Progenitor cell of endocrine pancreas (in vitro differentiated cells): Measurements from ENCODE around the gene TNFRSF1B. TPM values are rescaled to one million over a fixed set of nuclear protein-coding genes. Genes with fewer than 3 reads are reported as not detected.

Source experiments
- DNase-seq: peaks from one replicate; pipeline ENCODE4 v3.0.0; 2021; ENCODE audit warnings: low spot score; ENCODE audit not compliant: unreplicated experiment
- H3K27ac Mint-ChIP-seq: 2 replicates; pipeline ENCODE4 v1.8.0; 2021; ENCODE audit warnings: mild to moderate bottlenecking, moderate library complexity, mixed read lengths
- H3K27me3 Mint-ChIP-seq: 2 replicates; pipeline ENCODE4 v1.8.0; 2021; ENCODE audit warnings: mixed read lengths
- H3K36me3 Mint-ChIP-seq: 2 replicates; pipeline ENCODE4 v1.8.0; 2022; ENCODE audit warnings: mixed read lengths; ENCODE audit not compliant: insufficient read depth
- H3K4me1 Mint-ChIP-seq: 2 replicates; pipeline ENCODE4 v1.8.0; 2021; ENCODE audit warnings: low read depth, mixed read lengths
- H3K4me3 Mint-ChIP-seq: 2 replicates; pipeline ENCODE4 v1.8.0; 2021; ENCODE audit warnings: low read depth, mild to moderate bottlenecking, moderate library complexity, mixed read lengths
- H3K9me3 Mint-ChIP-seq: 2 replicates; pipeline ENCODE4 v1.8.0; 2021; ENCODE audit warnings: low read depth, mixed read lengths
- total RNA-seq: library from RNA; stranded (reverse); gene quantifications from 2 replicates; pipeline ENCODE4 v1.2.1, GENCODE V29; 2021
- TF ChIP-seq, protein P1 (sequence below): fragments of 200-600 bp; sonication (generic); IDR thresholded peaks from one replicate; pipeline ENCODE4 v1.5.0; 2021; ENCODE audit warnings: antibody characterized with exemption, mild to moderate bottlenecking; ENCODE audit not compliant: unreplicated experiment

TNFRSF1B gene
- total RNA-seq, 1 donor from 2014 or later, result not detected

DNA sequence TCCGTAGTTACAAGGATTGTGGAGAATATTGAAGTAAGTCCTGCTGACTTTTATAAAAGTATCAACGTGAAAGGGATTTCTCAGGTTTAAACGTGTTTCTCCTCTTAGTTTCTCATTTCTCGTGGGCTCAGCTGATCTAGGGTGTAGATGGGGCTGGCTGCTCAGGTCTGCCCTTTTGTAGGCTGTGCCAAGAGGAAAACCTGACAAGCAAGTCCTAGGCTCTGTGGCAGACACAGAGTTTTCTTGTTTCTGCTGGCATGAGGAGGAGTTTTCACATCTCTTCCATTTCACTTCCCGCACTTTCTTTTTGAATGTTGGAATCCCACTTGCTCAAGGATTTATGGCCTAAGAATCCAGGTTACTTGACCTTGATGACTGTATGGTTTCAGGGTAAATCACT is 77.8 kb downstream of the TNFRSF1B start:
- Mint-ChIP-seq H3K4me1 (peaks cover 10% of the 10 kb centered on the region), H3K27ac (no peak overlapping the region), H3K27me3 (no peaks in the 10 kb centered on the region), H3K9me3 (no peaks in the 10 kb centered on the region), H3K4me3 (no peak overlapping the region), H3K36me3 (peaks cover 17% of the 10 kb centered on the region)
- TF ChIP-seq, protein P1, sequence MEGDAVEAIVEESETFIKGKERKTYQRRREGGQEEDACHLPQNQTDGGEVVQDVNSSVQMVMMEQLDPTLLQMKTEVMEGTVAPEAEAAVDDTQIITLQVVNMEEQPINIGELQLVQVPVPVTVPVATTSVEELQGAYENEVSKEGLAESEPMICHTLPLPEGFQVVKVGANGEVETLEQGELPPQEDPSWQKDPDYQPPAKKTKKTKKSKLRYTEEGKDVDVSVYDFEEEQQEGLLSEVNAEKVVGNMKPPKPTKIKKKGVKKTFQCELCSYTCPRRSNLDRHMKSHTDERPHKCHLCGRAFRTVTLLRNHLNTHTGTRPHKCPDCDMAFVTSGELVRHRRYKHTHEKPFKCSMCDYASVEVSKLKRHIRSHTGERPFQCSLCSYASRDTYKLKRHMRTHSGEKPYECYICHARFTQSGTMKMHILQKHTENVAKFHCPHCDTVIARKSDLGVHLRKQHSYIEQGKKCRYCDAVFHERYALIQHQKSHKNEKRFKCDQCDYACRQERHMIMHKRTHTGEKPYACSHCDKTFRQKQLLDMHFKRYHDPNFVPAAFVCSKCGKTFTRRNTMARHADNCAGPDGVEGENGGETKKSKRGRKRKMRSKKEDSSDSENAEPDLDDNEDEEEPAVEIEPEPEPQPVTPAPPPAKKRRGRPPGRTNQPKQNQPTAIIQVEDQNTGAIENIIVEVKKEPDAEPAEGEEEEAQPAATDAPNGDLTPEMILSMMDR, result no peak
- no peak for DNase-seq

DNA sequence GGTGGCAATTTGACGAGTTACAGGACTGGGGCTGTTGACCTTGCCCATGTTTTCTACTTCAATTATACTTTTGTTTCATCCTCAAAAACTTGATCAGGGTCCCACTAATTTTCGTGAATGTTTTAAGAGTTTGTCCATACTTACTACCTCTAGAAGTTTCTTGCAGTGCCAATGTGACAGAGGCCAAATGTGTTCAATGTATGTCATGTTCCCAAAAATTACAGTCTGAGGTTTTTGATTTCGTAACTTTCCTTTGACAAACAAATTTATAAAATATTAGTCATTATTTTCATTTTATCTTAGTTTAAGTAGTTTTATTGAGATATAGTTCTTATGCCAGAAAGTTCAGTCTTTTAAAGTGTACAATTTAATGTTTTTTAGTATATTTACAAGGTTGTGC is 78.3 kb downstream of the TNFRSF1B start:
- Mint-ChIP-seq H3K4me3 (no peak overlapping the region), H3K27ac (no peak overlapping the region), H3K27me3 (no peaks in the 10 kb centered on the region), H3K4me1 (peaks cover 10% of the 10 kb centered on the region), H3K36me3 (peaks cover 16% of the 10 kb centered on the region), H3K9me3 (no peaks in the 10 kb centered on the region)
- TF ChIP-seq, protein P1, result no peak
- DNase-seq, result no peak

DNA sequence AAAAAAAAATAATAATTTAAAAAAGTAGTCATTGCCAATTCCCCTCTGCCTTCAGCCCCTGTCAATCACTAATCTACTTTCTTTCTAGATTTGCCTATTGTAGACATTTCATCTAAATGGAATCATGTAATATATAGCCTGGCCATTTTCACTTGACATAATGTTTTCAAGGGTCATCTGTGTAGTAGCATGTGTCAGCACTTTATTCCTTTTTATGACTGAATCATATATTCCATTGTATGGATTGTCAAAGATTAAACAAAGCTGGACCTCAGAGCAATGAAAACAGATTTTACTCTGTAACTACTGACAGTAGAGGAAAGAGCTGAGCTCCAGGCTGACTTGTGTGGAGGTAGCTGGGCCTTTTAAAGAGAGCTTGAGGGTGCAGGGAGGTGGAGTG is 78.9 kb downstream of the TNFRSF1B start:
- Mint-ChIP-seq H3K4me1 (peaks cover 10% of the 10 kb centered on the region), H3K9me3 (no peaks in the 10 kb centered on the region), H3K27ac (no peak overlapping the region), H3K27me3 (no peaks in the 10 kb centered on the region), H3K36me3 (peaks cover 19% of the 10 kb centered on the region), H3K4me3 (no peak overlapping the region)
- DNase-seq, result no peak
- TF ChIP-seq, protein P1, result no peak

DNA sequence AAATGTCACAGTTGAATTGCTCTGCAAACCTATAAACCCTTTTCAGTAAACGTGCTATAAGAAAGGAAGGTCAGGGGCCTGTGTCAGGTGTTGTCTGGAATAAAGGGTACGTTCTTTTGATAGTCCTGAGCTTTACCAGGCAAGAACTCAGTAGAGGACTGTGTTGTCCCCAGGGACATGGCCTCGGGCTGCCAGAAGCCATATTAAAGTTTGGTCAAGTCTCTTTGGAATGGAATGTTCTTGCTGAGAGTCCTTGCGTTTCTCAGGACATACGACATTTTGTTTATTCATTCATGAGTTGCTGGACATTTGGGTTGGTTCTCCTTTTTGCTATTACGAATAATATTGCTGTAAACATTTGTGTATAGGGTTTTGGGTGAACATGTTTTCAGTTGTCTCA is 79.8 kb downstream of the TNFRSF1B start:
- H3K36me3 Mint-ChIP-seq, result peaks cover 22% of the 10 kb centered on the region
- TF ChIP-seq, protein P1, result no peak
- no peak for DNase-seq
- peaks cover 8% of the 10 kb centered on the region for H3K4me1 Mint-ChIP-seq
- no peak overlapping the region for H3K4me3 Mint-ChIP-seq
- H3K27ac Mint-ChIP-seq, result no peak overlapping the region
- H3K9me3 Mint-ChIP-seq, result no peaks in the 10 kb centered on the region
- no peaks in the 10 kb centered on the region for H3K27me3 Mint-ChIP-seq

DNA sequence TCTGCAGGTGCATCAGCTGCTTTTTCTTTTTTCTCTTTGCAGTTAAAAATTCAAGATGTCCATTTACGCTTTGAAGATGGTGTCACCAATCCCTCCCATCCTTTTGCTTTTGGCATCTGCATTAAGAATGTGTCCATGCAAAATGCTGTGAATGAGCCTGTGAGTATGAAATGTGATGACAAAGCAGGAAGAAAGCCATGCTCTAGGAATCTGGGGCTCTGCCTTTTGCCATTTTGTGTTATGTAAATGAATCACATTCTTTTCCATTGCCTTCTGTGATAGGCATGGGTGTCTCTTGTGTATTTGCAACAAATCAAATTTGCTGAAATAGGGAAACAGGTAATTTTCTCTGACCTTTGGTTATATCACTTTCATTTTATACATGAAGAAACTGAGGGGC is 82.4 kb downstream of the TNFRSF1B start:
- TF ChIP-seq, protein P1, result no peak
- Mint-ChIP-seq H3K27ac (no peak overlapping the region), H3K27me3 (no peaks in the 10 kb centered on the region), H3K4me1 (no peaks in the 10 kb centered on the region), H3K4me3 (no peak overlapping the region), H3K9me3 (no peaks in the 10 kb centered on the region), H3K36me3 (peaks cover 23% of the 10 kb centered on the region)
- DNase-seq, result no peak
